T-cell (primary cell): ENCODE results near the gene USP3. TPM values are rescaled to one million over a fixed set of nuclear protein-coding genes. Genes with fewer than 3 reads are reported as not detected.

Experiments used
- ATAC-seq, 4 experiments: fragments of 200-7000 bp in 3 of 4; fragments of 150-1000 bp in 1 of 4; cut with Tn5 transposase; replicated peaks in 1 of 4; 1 replicate in 3 of 4; 2 replicates in 1 of 4; pipeline ENCODE4 v1.10.0; 2021; ENCODE audit warnings: moderate library complexity in 3 of 4, mild to moderate bottlenecking in 2 of 4, moderate number of reproducible peaks in 1 of 4
- CTCF ChIA-PET, 2 donors: fragments of 300-600 bp; sonication (Branson Sonifier 250); formaldehyde crosslinking; loops; one replicate each; lab custom pipeline; 2022; ENCODE audit warnings: antibody characterized with exemption in 2 of 2; lab: Charles Lee
- POLR2A ChIA-PET, 2 donors: fragments of 300-600 bp; sonication (Branson Sonifier 250); formaldehyde crosslinking; loops; one replicate each; lab custom pipeline; 2022; ENCODE audit warnings: antibody characterized with exemption in 2 of 2; lab: Charles Lee
- DNase-seq, 35 experiments: peaks; one replicate each; pipeline versions ENCODE4 v3.0.0 to v3.0.0-alpha.2; 2013 to 2023
- H3K27ac ChIP-seq: one replicate; pipeline ENCODE4 v1.5.1; 2013; ENCODE audit warnings: low read length
- H3K27me3 ChIP-seq, 2 experiments: replicated peaks in 1 of 2; 1 replicate in 1 of 2; 2 replicates in 1 of 2; pipeline versions ENCODE4 v1.6.1 to v1.7.0; 2013; ENCODE audit warnings: low read length in 1 of 2, mixed read lengths in 1 of 2; ENCODE audit not compliant: control insufficient read depth in 2 of 2, insufficient read depth in 2 of 2; ENCODE audit errors: extremely low read depth in 1 of 2
- H3K36me3 ChIP-seq, 2 donors: 1 replicate in 1 of 2; 2 replicates in 1 of 2; pipeline versions ENCODE4 v1.6.1 to v1.7.0; 2013; ENCODE audit warnings: low read length in 1 of 2; ENCODE audit not compliant: control insufficient read depth in 2 of 2, insufficient read depth in 1 of 2; ENCODE audit errors: extremely low read depth in 1 of 2
- H3K4me1 ChIP-seq, 2 experiments: 1 replicate in 1 of 2; 2 replicates in 1 of 2; pipeline versions ENCODE4 v1.6.1 to v1.7.0; 2013; ENCODE audit warnings: low read length in 2 of 2, mixed read lengths in 1 of 2; ENCODE audit not compliant: insufficient read depth in 2 of 2, control insufficient read depth in 1 of 2; ENCODE audit errors: extremely low read depth in 1 of 2
- H3K4me3 ChIP-seq, 2 donors: 1 replicate in 1 of 2; 2 replicates in 1 of 2; pipeline versions ENCODE4 v1.5.1 to v1.7.0; 2013; ENCODE audit warnings: mild to moderate bottlenecking in 2 of 2, low read length in 1 of 2, moderate library complexity in 1 of 2; ENCODE audit not compliant: control insufficient read depth in 1 of 2; ENCODE audit errors: extremely low read depth in 1 of 2
- H3K9me3 ChIP-seq: 2 replicates; pipeline ENCODE4 v1.7.0; 2013
- H3K27ac Mint-ChIP-seq, 2 donors: one replicate each; pipeline ENCODE4 v1.8.0; 2020 to 2021; ENCODE audit warnings: mild to moderate bottlenecking in 2 of 2, mixed read lengths in 2 of 2
- H3K27me3 Mint-ChIP-seq, 2 donors: one replicate each; pipeline ENCODE4 v1.8.0; 2021 to 2022; ENCODE audit warnings: mixed read lengths in 2 of 2
- H3K36me3 Mint-ChIP-seq: one replicate; pipeline ENCODE4 v1.8.0; 2021; ENCODE audit warnings: mixed read lengths
- H3K4me1 Mint-ChIP-seq, 3 donors: one replicate each; pipeline ENCODE4 v1.8.0; 2020 to 2022; ENCODE audit warnings: mixed read lengths in 3 of 3, mild to moderate bottlenecking in 1 of 3
- H3K4me3 Mint-ChIP-seq, 3 donors: one replicate each; pipeline ENCODE4 v1.8.0; 2020 to 2022; ENCODE audit warnings: mild to moderate bottlenecking in 3 of 3, mixed read lengths in 3 of 3, moderate library complexity in 3 of 3
- H3K9me3 Mint-ChIP-seq, 3 donors: one replicate each; pipeline ENCODE4 v1.8.0; 2020 to 2022; ENCODE audit warnings: mixed read lengths in 3 of 3
- WGBS: methylation state at CpG from one replicate; pipeline ENCODE4 v1.1.5; 2013; ENCODE audit warnings: missing lambda C conversion rate; ENCODE audit not compliant: insufficient coverage; 5-methylcytosine and 5-hydroxymethylcytosine counted together
- total RNA-seq, 35 experiments: library from RNA in 6 of 35; stranded (reverse) in 6 of 35; fragments of 120-200 nt in 1 of 35; gene quantifications; one replicate each; pipeline versions ENCODE4 v1.2.1 to v1.2.4 and lab custom pipeline; 2013 to 2026

Gene USP3
- total RNA-seq, 5 donors from 2014 or later (not counting 1 experiment from before 2014, with no cell fraction given), result 123 to 265 (median 130) TPM

GRCh38 chr15:63502137-63502766, 2.1 kb upstream of the USP3 start:
- no peaks in the 10 kb centered on the region for H3K36me3 ChIP-seq
- peak overlapping the region; percentile 99 for H3K27ac Mint-ChIP-seq
- H3K4me3 ChIP-seq, result no peak overlapping the region
- no peak for ATAC-seq
- CTCF ChIA-PET, result interaction anchor here in 1 of 2 donors (1.1 to 1.8 kb wide), 2 partner anchors 15 to 20 kb away, joined by 3 to 12 read pairs; no protein-coding TSS in a partner anchor
- no peaks in the 10 kb centered on the region for H3K27me3 Mint-ChIP-seq
- H3K27me3 ChIP-seq, result no peaks in the 10 kb centered on the region
- H3K4me1 ChIP-seq, result peaks cover 65 to 66% of the 10 kb centered on the region in 2 experiments
- peaks cover 59 to 63% (median 61%) of the 10 kb centered on the region in 3 donors for H3K4me1 Mint-ChIP-seq
- peak overlapping the region; percentile 90 to 92 (median 90) for H3K4me3 Mint-ChIP-seq
- DNase-seq, result no peak
- H3K36me3 Mint-ChIP-seq, result peaks cover 3% of the 10 kb centered on the region
- no peaks in the 10 kb centered on the region for H3K9me3 ChIP-seq
- H3K9me3 Mint-ChIP-seq, result no peaks in the 10 kb centered on the region
- POLR2A ChIA-PET, result interaction anchor here (0.6 to 1.1 kb wide), 4 partner anchors 14 to 115 kb away, joined by 3 to 4 read pairs (median 3); no protein-coding TSS in a partner anchor
- 97% methylated on average over 11 of the region's 15 CpGs for WGBS
- peak overlapping the region; percentile 99 for H3K27ac ChIP-seq

GRCh38 chr15:63502843-63503738, 1.3 kb upstream of the USP3 start:
- peak overlapping the region; percentile 99 for H3K27ac Mint-ChIP-seq
- H3K36me3 ChIP-seq, result no peaks in the 10 kb centered on the region
- peak overlapping the region; percentile 76 to 84 for H3K4me3 ChIP-seq
- ATAC-seq (peak; percentile 13 to 25 (median 22)), DNase-seq (peak; percentile 39 to 81 (median 60))
- WGBS, result 20% methylated on average over 20 of the region's 34 CpGs
- H3K4me3 Mint-ChIP-seq, result peak overlapping the region; percentile 90 to 92 (median 90)
- H3K9me3 Mint-ChIP-seq, result no peaks in the 10 kb centered on the region
- peaks cover 57 to 67% of the 10 kb centered on the region in 2 experiments for H3K4me1 ChIP-seq
- H3K36me3 Mint-ChIP-seq, result peaks cover 3% of the 10 kb centered on the region
- H3K4me1 Mint-ChIP-seq, result peaks cover 67 to 69% (median 68%) of the 10 kb centered on the region in 3 donors
- H3K27ac ChIP-seq, result peak overlapping the region; percentile 99
- ChIA-PET CTCF (interaction anchor here (0.6 to 1.8 kb wide), 4 partner anchors 8 to 24 kb away, joined by 3 to 12 read pairs (median 4); no protein-coding TSS in a partner anchor), POLR2A (interaction anchor here (0.6 to 3.1 kb wide), 8 partner anchors 7 to 116 kb away, joined by 3 to 37 read pairs (median 4); no protein-coding TSS in a partner anchor)
- no peaks in the 10 kb centered on the region for H3K27me3 Mint-ChIP-seq
- H3K9me3 ChIP-seq, result no peaks in the 10 kb centered on the region
- no peaks in the 10 kb centered on the region for H3K27me3 ChIP-seq

- peaks cover 3% of the 10 kb centered on the region for H3K36me3 Mint-ChIP-seq
- Histone ChIP-seq H3K36me3 (no peaks in the 10 kb centered on the region), H3K27me3 (no peaks in the 10 kb centered on the region), H3K4me1 (peaks cover 50 to 69% of the 10 kb centered on the region in 2 experiments), H3K9me3 (no peaks in the 10 kb centered on the region), H3K27ac (peak overlapping the region; percentile 99), H3K4me3 (peak overlapping the region; percentile 76 to 84)
- H3K4me3 Mint-ChIP-seq, result peak overlapping the region; percentile 90 to 92 (median 90)
- peak; percentile 74 to 79 (median 75) for ATAC-seq
- peak in 34 of 35 experiments; percentile 79 to 93 (median 86) for DNase-seq
- POLR2A ChIA-PET, result interaction anchor here (0.6 to 3.1 kb wide), 15 partner anchors 8 to 590 kb away, joined by 3 to 37 read pairs (median 4); no protein-coding TSS in a partner anchor
- no peaks in the 10 kb centered on the region for H3K27me3 Mint-ChIP-seq
- peaks cover 73 to 75% (median 74%) of the 10 kb centered on the region in 3 donors for H3K4me1 Mint-ChIP-seq
- WGBS, result under 1% methylated on average over 27 of the region's 28 CpGs
- CTCF ChIA-PET, result interaction anchor here (0.5 to 1.8 kb wide), 7 partner anchors 9 to 1664 kb away, joined by 3 to 12 read pairs (median 3); no protein-coding TSS in a partner anchor
- H3K27ac Mint-ChIP-seq, result peak overlapping the region; percentile 99
- no peaks in the 10 kb centered on the region for H3K9me3 Mint-ChIP-seq
These were observed 600 bp upstream of the USP3 start for GRCh38 chr15:63503739-63504246.

- Histone ChIP-seq H3K27ac (peak overlapping the region; percentile 87), H3K9me3 (no peaks in the 10 kb centered on the region), H3K4me1 (peaks cover 40 to 69% of the 10 kb centered on the region in 2 experiments), H3K36me3 (no peaks in the 10 kb centered on the region), H3K4me3 (peak overlapping the region; percentile 84 to 99), H3K27me3 (no peaks in the 10 kb centered on the region)
- DNase-seq (peak in 30 of 35 experiments; percentile 9 to 64 (median 34)), ATAC-seq (peak in 3 of 4 experiments; percentile 0 to 7 (median 7))
- Mint-ChIP-seq H3K36me3 (peaks cover 3% of the 10 kb centered on the region), H3K9me3 (no peaks in the 10 kb centered on the region), H3K27me3 (no peaks in the 10 kb centered on the region), H3K4me1 (peaks cover 74 to 76% (median 75%) of the 10 kb centered on the region in 3 donors), H3K27ac (peak overlapping the region; percentile 96 to 98), H3K4me3 (peak overlapping the region; percentile 94 to 99 (median 96))
- WGBS, result under 1% methylated on average over 76 of the region's 79 CpGs
- POLR2A ChIA-PET, result interaction anchor here (0.5 to 3.1 kb wide), 14 partner anchors 8 to 309 kb away, joined by 3 to 37 read pairs (median 3); no protein-coding TSS in a partner anchor
- CTCF ChIA-PET, result interaction anchor here (0.5 to 4.3 kb wide), 22 partner anchors 8 to 313 kb away, joined by 3 to 39 read pairs (median 4); no protein-coding TSS in a partner anchor
These were observed 817 bp downstream of the USP3 start for GRCh38 chr15:63504979-63505841.

- Mint-ChIP-seq H3K27ac (peak overlapping the region; percentile 96 to 98), H3K27me3 (no peaks in the 10 kb centered on the region), H3K9me3 (no peaks in the 10 kb centered on the region), H3K4me1 (peaks cover 74 to 76% (median 75%) of the 10 kb centered on the region in 3 donors), H3K4me3 (peak overlapping the region; percentile 94 to 99 (median 96)), H3K36me3 (peaks cover 3% of the 10 kb centered on the region)
- no peaks in the 10 kb centered on the region for H3K36me3 ChIP-seq
- no peak for DNase-seq
- no peaks in the 10 kb centered on the region for H3K27me3 ChIP-seq
- peaks cover 36 to 69% of the 10 kb centered on the region in 2 experiments for H3K4me1 ChIP-seq
- 0% methylated on average over 5 of the region's 8 CpGs for WGBS
- ATAC-seq, result no peak
- H3K9me3 ChIP-seq, result no peaks in the 10 kb centered on the region
- H3K27ac ChIP-seq, result peak overlapping the region; percentile 87
- CTCF ChIA-PET, result interaction anchor here (0.7 to 4.3 kb wide), 21 partner anchors 9 to 314 kb away, joined by 3 to 39 read pairs (median 4); no protein-coding TSS in a partner anchor
- H3K4me3 ChIP-seq, result peak overlapping the region; percentile 84 to 99
- POLR2A ChIA-PET, result interaction anchor here (0.5 to 3.1 kb wide), 13 partner anchors 8 to 309 kb away, joined by 3 to 37 read pairs (median 3); no protein-coding TSS in a partner anchor
These were observed 1.4 kb downstream of the USP3 start for GRCh38 chr15:63505842-63506222.
